ENCODE results near the gene SMIM10L1.

The SMIM10L1 gene

DNA sequence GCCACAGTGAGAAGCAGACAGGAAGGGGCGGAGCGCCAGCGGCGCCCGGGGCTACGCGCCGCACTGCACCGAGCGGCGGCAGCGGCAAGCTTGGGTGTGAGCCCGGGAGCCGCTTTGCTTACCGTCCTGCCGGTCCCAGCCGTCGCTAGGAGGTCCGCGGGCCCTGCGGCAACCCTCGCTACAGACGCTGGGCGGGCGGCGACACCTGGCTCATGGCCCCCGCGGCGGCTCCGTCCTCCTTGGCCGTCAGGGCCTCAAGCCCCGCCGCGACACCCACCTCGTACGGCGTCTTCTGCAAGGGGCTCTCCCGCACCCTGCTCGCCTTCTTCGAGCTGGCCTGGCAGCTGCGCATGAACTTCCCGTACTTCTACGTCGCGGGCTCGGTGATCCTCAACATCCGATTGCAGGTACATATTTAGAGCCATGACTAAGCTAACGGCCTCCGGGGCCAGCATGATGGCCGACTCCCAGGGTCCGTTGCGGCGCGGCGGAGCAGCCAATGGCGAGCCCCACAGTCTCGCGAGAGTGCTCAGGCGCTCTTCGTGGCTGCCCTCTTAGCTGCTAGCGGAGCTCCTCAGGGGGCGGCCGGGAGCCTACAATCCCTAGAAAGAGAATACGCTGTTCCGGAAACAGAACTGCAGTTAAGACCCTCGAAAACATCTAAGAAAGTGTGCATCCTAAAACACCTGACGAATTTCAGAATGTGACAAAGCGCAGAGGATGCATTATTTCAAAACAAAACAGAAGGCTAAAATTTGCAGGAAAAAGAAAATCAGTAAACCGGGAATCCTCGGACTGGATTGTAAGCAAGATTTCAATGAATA lies at the start of gene SMIM10L1:
Gene SMIM10L1, plus strand, starts transcription at position 50 of the 824 bp plus-strand sequence. Its CDS starts 163 bp downstream, at position 213.
- peak; percentile 87 for DNase-seq

GRCh38 chr12:11130382-11130781 lies 40.6 kb upstream of the SMIM10L1 start:
- DNase-seq, result no peak

DNA sequence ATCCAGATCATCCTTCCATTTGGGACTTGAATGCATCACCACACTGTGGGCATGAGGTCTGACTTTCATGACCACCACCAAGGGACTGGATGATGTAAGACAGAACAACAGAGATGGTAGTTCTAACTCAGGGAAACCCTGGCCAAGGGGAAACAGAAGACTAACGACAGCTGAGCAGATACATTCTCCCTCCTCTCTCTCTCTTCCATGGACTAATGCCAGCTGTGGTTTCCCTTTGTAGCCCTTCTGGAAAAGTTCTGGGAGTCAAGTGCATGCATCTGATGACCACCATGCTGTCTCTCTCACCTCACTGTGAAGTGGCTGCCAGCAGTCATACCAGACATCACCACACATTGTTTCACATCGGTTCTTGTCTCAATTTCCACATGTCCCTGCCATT lies 40.0 kb upstream of the SMIM10L1 start:
- DNase-seq, result no peak

DNA sequence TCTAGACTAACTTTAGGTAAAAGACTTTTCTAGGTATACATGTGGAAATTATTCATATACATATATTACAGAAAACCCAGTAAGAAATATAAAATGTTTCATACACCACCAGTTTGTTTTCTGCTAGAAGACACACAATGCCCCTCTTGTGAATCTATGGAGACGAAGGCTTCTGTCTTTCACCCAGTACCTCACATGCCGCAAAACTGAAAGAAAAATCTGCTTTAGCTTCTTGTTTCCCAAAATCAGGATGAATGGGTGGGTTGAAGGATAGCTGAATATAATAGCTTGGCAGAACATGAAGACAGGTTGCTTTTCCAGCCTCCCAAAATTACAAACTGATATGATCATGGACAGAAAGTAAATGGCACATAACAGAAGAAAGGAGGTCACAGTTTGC lies 37.8 kb upstream of the SMIM10L1 start:
- DNase-seq, result no peak

DNA sequence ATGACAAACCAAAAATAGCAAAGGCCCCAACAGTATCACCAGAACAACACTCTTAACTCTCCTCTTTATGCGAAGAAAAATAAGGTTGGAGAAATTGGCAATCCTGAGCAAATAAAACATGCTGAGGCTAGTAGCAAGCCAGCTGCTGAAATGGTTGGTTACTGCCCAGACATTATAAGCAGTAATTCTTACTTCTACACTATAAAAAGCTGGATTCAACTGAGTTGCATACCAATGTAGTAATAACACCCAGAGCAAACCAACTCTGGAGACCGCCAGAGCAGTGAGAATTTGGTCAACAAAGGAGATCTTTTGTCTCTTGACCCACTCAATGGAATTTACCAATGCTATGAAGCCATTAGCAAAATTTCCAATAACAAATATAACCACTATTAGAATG lies 37.2 kb upstream of the SMIM10L1 start:
- DNase-seq, result no peak

DNA sequence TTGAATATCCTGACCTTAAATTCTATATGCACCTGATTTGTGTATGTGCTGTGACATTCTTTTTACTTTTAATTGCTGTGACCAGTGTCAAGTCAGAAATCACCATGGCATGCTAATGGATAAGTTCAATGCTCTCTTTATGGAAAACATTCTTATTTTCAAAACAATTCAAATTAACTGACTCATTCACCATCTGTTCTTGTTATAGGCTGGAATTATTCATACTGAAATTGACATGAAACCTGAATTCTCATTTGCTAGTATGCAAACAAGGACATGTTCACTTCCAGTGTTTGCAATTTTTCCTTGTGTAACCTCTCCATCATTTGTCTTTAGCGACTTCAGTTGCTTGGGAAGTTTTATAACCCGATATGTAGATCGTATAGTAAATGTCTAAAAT lies 36.7 kb upstream of the SMIM10L1 start, which contains the start of gene TAS2R30:
Gene TAS2R30, minus strand, starts transcription at position 340 of the 400 bp plus-strand sequence. CDS start 400 bp downstream, outside the sequence.
- DNase-seq, result no peak

DNA sequence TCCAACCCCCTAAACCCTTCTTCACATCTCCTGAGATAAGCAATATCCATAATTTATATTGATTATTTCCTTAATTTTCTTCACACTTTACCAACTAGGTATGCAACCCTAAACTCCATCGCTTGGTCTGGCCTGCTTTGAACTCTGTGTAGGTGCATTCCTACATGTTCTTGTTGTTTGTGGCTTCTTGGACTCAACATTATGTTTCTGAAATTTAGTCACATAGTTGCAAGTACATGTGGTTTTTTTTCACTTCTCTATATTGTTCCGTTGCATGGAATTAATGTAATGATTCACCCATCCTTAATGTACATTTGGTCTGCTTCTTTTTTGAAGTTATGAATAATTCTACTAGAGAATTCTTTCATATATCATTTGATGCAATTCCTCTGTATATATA lies 34.9 kb upstream of the SMIM10L1 start:
- DNase-seq, result no peak

- no peak for DNase-seq
These were observed 27.6 kb upstream of the SMIM10L1 start for GRCh38 chr12:11143352-11143751.

GRCh38 chr12:11144297-11144696 lies 26.7 kb upstream of the SMIM10L1 start:
- DNase-seq, result no peak

DNA sequence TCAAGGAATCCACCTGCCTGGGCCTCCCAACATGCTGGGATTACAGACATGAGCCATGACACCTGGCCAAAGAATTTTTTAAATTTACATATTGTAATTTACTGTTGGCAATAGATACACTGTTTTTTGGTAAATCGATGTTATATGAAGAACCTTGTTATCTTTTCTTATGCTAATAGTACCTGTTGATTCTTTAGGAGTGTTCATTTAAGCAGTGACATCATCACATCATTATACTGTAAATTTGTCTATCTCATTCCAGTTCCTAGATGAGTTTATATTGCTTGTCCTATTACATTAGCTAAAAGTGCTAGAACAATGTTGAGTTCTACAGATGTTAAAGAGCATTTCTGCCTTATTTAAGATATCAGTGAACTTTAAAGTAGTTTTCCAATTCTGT lies 23.6 kb upstream of the SMIM10L1 start:
- DNase-seq, result no peak

DNA sequence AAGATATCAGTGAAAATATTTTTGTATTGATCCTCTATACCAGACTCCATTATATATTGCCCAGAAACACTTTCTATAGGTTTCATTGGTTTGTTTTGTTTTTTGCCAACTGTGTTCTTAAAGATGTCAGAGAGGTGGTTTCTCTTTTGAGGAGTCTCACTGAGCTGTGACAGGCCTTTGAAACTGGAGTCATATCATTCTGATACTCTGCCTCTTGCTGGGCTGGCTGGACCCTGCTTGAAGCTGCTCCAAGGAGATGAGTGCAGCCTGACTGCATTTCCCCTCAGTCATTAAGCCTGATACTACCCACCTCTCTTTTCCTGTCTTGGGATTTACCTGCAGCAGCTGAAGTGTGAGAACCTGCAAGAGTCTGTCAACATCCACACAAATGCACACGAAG lies 20.2 kb upstream of the SMIM10L1 start:
- DNase-seq, result no peak

DNA sequence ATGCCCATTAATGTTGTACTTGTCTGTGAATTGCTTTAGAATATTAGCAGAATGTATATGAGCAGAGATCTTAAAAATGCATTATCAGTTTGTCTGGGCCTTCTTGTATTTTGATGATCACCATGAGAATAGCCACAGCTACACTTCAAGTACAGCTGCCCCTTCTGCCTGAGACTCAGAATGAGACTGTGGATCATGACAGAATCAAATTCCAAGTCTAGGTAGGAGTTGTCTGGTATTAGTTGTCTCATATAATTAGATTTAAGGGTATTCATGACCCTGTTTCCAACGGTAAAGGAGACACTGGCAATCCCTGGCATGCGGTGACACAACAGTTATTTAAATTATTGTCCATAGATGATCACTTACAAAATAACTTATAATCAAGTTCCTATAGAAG lies 18.3 kb upstream of the SMIM10L1 start:
- DNase-seq, result no peak

DNA sequence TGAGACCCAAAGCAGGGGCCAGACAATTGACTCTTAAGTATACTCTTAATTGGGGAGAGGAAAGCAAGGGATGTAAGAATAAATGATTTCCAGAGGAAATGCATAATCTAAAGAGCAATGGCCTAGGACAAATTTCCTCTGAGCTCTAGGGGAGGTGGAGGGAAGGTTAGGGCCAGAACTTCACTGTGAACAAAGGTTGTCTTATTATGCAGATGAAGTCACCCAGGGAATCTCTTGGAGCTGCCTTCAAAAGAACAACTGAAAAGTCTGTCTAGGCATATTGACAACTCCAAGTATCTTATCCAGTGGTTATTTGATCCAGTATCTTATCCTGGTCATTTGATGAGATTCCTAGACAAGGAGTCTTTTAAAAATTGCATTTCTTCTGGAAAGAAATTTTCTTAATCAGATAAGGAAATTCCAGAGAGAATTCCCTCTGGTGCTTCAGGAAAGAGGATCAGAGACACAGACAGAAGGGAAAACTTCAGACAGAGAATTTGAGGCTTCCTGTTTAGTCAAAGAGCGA lies 16.5 kb upstream of the SMIM10L1 start:
- DNase-seq, result no peak

DNA sequence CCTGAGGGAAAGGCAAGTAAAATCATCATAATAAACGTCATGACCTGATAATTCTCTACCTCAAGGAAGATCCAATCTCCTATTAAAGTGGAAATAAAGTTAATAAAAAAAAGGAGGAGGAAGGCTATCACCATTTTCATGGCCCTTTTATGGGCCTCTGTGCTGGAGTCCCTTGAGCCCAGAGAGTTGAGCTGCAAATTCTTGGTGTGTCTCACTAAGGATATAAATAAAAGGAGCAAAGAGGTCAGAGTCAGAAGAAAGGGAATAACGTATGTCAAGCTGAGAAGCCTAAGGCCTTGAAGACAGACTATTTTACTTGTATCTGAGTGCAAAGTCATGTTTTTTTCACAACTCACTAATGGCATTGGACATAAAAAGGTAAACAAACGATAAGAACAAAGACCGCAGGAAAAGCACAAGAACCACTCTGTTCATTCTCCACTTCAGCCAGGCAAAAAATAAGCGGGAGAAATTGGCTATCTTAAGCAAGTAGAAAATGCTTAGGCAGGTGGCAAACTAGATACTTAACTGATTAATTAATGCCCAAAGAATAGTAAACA lies 12.0 kb upstream of the SMIM10L1 start:
- no peak for DNase-seq

- DNase-seq, result no peak
These were observed 8.5 kb upstream of the SMIM10L1 start for GRCh38 chr12:11162502-11162901.

DNA sequence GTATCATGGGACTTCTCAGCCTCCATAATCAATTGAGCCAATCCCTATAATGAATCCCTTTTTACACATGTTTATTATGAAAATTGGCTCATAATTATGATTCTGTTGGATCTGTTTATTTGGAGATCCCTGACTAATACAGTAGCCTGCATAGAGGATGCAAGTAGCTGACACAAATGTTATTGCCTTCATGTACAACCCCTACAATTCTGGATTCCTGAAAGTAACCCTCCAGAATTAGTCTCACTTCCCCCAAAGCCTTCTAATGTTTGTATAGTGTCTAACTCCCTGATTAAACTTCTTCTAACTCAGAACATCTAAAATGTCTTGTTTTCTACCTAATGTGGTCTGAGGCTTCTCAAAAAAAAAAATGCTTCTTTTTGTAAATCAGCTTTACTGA lies 6.6 kb upstream of the SMIM10L1 start:
- no peak for DNase-seq

DNA sequence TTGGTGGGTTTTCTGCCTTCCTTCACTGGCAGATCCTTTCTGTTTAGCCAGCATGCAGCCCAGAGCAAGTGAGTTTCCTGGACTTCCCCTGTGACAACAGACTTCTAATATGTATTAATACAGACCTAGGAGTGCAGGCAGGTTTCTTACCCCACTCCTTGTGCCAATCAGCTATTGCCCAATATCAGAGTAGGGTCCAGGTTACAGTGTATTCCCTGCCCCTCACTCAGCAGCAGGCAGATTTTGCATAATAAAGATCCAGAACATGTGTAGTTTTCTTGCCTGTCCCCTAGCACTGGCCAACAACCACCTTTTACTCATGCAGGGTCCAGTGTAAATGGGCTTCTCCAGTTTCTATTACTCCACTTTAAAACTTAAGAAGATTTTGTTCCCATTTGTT lies 4.7 kb upstream of the SMIM10L1 start:
- DNase-seq, result no peak

- DNase-seq, result no peak
These were observed 217 bp upstream of the SMIM10L1 start for GRCh38 chr12:11170810-11171144.

- DNase-seq, result no peak
These were observed 1.1 kb downstream of the SMIM10L1 start for GRCh38 chr12:11171969-11172675.

DNA sequence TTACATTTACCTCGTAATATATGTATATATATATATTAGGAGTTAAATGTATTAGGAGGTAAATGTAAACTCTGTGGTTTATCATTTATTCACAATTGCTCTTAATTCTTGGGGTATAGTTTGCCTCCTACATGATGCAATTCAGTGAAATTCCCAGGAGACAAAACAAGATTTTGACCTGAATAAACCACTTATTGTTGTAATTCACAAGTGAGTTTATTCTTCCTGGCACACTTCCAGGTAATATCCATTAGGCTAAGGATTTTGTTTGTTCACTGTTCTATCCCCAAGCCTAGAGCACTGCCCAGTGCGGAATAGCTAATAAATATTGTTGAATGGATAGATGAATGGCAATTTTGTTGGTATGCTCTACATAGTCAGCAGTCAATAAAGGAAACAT lies 3.0 kb downstream of the SMIM10L1 start:
- DNase-seq, result no peak

GRCh38 chr12:11178250-11178649 lies 7.3 kb downstream of the SMIM10L1 start:
- no peak for DNase-seq

DNA sequence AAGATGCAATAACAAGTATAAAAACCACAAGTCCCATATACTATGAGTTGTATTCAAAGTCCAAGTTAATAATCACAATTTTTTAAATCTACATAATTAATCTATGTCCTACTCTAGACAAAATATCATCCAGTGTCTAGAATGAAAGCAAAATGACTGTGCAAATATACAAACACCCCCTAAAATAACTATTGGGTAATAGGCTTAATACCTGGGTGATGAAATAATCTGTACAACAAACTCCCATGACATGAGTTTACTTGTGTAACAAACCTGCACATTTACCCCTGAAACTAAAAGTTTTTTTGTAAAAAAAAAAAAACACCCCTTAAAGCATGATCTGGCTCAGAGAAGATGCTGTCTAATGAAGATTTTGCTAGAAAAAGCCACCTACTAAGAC lies 11.5 kb downstream of the SMIM10L1 start:
- DNase-seq, result no peak

GRCh38 chr12:11183011-11183410 lies 12.0 kb downstream of the SMIM10L1 start:
- DNase-seq, result no peak

DNA sequence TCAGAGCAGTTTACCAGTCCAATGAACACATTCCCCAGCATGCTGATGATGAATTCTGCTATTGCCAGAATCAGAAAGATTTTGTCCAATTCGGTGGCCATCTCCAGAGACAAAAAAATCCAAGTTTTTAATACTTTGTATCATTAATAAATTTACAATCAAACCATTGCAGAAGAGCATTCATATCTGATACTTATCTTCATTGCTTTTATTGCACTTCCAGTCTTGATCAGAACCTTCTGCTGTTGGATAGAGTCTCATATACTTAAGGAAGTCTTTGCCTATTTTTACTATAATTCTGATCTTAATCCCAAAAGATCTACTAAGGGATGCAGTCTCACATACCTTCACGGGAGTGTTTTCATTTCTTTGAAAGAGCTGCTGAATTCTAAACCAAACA lies 15.8 kb downstream of the SMIM10L1 start, which contains the start of gene TAS2R42:
Gene TAS2R42, minus strand, starts transcription at position 101 of the 400 bp plus-strand sequence. Its CDS starts 0 bp downstream, at position 101.
- no peak for DNase-seq

All from NCI-H2107 (cell line).